GM23338 (cell line): ENCODE results near the gene CTSK. TPM values are rescaled to one million over a fixed set of nuclear protein-coding genes. Genes with fewer than 3 reads are reported as not detected.
A peak's percentile ranks its signal among the peaks of the same experiment; 100 is the strongest.

Experiments
- ATAC-seq: fragments of 200-7000 bp; cut with Tn5 transposase; 3 replicates; pipeline ENCODE4 v1.9.1; 2020
- DNase-seq: peaks from one replicate; pipeline ENCODE4 v3.0.0-alpha.2; 2015; ENCODE audit warnings: low spot score
- H2AFZ ChIP-seq: fragments of 200-600 bp; sonication (generic); 2 replicates; pipeline ENCODE4 v1.8.0; 2016; ENCODE audit warnings: antibody characterized with exemption, mild to moderate bottlenecking, moderate library complexity
- H3F3A ChIP-seq: fragments of 200-600 bp; sonication (generic); replicated peaks from 2 replicates; pipeline ENCODE4 v1.8.0; 2017; ENCODE audit warnings: antibody characterized with exemption, mixed run types, low read depth
- H3K27ac ChIP-seq: fragments of 200-600 bp; sonication (generic); 2 replicates; pipeline ENCODE4 v1.6.1; 2016; ENCODE audit warnings: low read depth
- H3K27me3 ChIP-seq: fragments of 200-600 bp; sonication (generic); 2 replicates; pipeline ENCODE4 v1.8.0; 2016; ENCODE audit warnings: mild to moderate bottlenecking, mixed run types, moderate library complexity; ENCODE audit not compliant: insufficient read depth
- H3K36me3 ChIP-seq: fragments of 200-600 bp; sonication (generic); 2 replicates; pipeline ENCODE4 v1.8.0; 2016; ENCODE audit warnings: mild to moderate bottlenecking; ENCODE audit not compliant: insufficient read depth
- H3K4me1 ChIP-seq: fragments of 200-600 bp; sonication (generic); 2 replicates; pipeline ENCODE4 v1.8.0; 2016; ENCODE audit warnings: mild to moderate bottlenecking, moderate library complexity; ENCODE audit not compliant: insufficient read depth
- H3K4me2 ChIP-seq: fragments of 200-600 bp; sonication (generic); 2 replicates; pipeline ENCODE4 v1.7.1; 2017; ENCODE audit warnings: mixed run types
- H3K4me3 ChIP-seq: fragments of 200-600 bp; sonication (generic); 2 replicates; pipeline ENCODE4 v1.6.1; 2016; ENCODE audit warnings: mixed run types
- H3K79me2 ChIP-seq: fragments of 200-600 bp; sonication (generic); replicated peaks from 2 replicates; pipeline ENCODE4 v1.8.0; 2017; ENCODE audit warnings: mild to moderate bottlenecking; ENCODE audit not compliant: insufficient read depth
- H3K9me2 ChIP-seq: fragments of 200-600 bp; sonication (generic); 2 replicates; pipeline ENCODE4 v1.8.0; 2017; ENCODE audit not compliant: insufficient read depth
- H4K20me1 ChIP-seq: fragments of 200-600 bp; sonication (generic); replicated peaks from 2 replicates; pipeline ENCODE4 v1.8.0; 2017; ENCODE audit warnings: mild to moderate bottlenecking; ENCODE audit not compliant: insufficient read depth
- H3K27ac Mint-ChIP-seq: 2 replicates; pipeline ENCODE4 v1.8.0; 2020; ENCODE audit warnings: inconsistent platforms, mild to moderate bottlenecking, moderate library complexity, mixed read lengths
- H3K27me3 Mint-ChIP-seq: 3 replicates; pipeline ENCODE4 v1.8.0; 2022; ENCODE audit warnings: low read depth, mild to moderate bottlenecking, moderate library complexity, mixed read lengths, inconsistent platforms; ENCODE audit not compliant: insufficient read depth, poor library complexity
- H3K36me3 Mint-ChIP-seq: 3 replicates; pipeline ENCODE4 v1.8.0; 2021; ENCODE audit warnings: low read depth, mild to moderate bottlenecking, inconsistent platforms, moderate library complexity, mixed read lengths
- H3K4me1 Mint-ChIP-seq: 3 replicates; pipeline ENCODE4 v1.8.0; 2020; ENCODE audit warnings: mild to moderate bottlenecking, inconsistent platforms, mixed read lengths
- H3K4me3 Mint-ChIP-seq: 3 replicates; pipeline ENCODE4 v1.8.0; 2021; ENCODE audit warnings: moderate library complexity, mild to moderate bottlenecking, inconsistent platforms, mixed read lengths
- H3K9me3 Mint-ChIP-seq: 3 replicates; pipeline ENCODE4 v1.8.0; 2020; ENCODE audit warnings: moderate library complexity, mild to moderate bottlenecking, inconsistent platforms, mixed read lengths
- CREB1 ChIP-seq: fragments of 250-450 bp; sonication (Bioruptor Pico); IDR thresholded peaks from 2 replicates; pipeline ENCODE4 v1.5.0; 2020; ENCODE audit warnings: low read depth, mild to moderate bottlenecking, moderate library complexity
- ETS1 ChIP-seq: IDR thresholded peaks from 2 replicates; pipeline ENCODE4 v1.6.1; 2016; ENCODE audit warnings: antibody characterized with exemption
- JUNB ChIP-seq: IDR thresholded peaks from one replicate; pipeline ENCODE4 v1.6.1; 2016; ENCODE audit warnings: antibody characterized with exemption; ENCODE audit not compliant: unreplicated experiment
- NANOG ChIP-seq: IDR thresholded peaks from 2 replicates; pipeline ENCODE4 v1.6.1; 2016; ENCODE audit warnings: antibody characterized with exemption, borderline replicate concordance
- POLR2AphosphoS5 ChIP-seq: IDR thresholded peaks from 2 replicates; pipeline ENCODE4 v1.6.1; 2016; ENCODE audit warnings: antibody characterized with exemption, low read depth
- STAT1 ChIP-seq: IDR thresholded peaks from one replicate; pipeline ENCODE4 v1.6.1; 2016; ENCODE audit warnings: antibody characterized with exemption; ENCODE audit not compliant: unreplicated experiment
- ZNF331 ChIP-seq: fragments of 250-450 bp; sonication (Bioruptor Pico); IDR thresholded peaks from 2 replicates; pipeline ENCODE4 v1.5.0; 2020; ENCODE audit warnings: low read depth, mild to moderate bottlenecking, moderate library complexity
- polyA plus RNA-seq: library from polyadenylated mRNA; unstranded; fragments of >200 nt; fragmentation: Nextera tagmentation; extraction: Ambion mirVana; gene quantifications from 2 replicates; pipeline ENCODE4 v1.2.1, GENCODE V29; 2016
- total RNA-seq: library from RNA; depleted of rRNA; stranded (reverse); fragments of >200 nt; shearing (Covaris generic); gene quantifications from 2 replicates; pipeline ENCODE4 v1.2.3, GENCODE V29; 2014
- TF ChIP-seq, protein P1 (sequence below): IDR thresholded peaks from one replicate; pipeline ENCODE4 v1.6.1; 2018; ENCODE audit warnings: antibody characterized with exemption; ENCODE audit not compliant: unreplicated experiment

The CTSK gene
- total and polyA plus RNA-seq, 2 experiments from 2014 or later: 2.8 to 3.3 TPM

DNA sequence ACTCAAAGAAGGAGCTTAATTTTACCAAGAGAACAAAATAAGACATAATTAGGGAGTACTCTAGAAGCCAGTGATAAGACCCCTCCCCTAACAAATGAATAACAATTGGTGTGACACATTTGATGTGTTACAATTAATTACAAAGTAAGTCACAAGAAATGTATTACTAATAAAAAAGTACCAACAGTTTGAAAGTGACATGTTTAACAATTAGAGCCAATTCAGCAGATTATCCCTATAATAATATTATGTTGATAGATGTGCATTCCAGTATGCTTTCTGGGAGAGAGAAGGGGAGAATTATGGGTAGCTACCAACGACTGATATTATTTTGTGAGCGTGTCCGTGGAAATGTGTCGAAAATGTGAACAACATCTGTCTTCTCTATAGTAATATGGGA, 19.1 kb downstream of the CTSK start:
- Histone ChIP-seq H3K27ac (no peak overlapping the region), H3K4me3 (no peak overlapping the region), H3K79me2 (no peaks in the 10 kb centered on the region), H3K4me1 (no peaks in the 10 kb centered on the region), H2AFZ (no peak overlapping the region), H3K27me3 (no peaks in the 10 kb centered on the region), H3K9me2 (no peaks in the 10 kb centered on the region), H3F3A (no peaks in the 10 kb centered on the region), H4K20me1 (no peaks in the 10 kb centered on the region), H3K36me3 (no peaks in the 10 kb centered on the region), H3K4me2 (no peak overlapping the region)
- no peaks in the 10 kb centered on the region for H3K27me3 Mint-ChIP-seq
- H3K4me3 Mint-ChIP-seq: no peak overlapping the region
- H3K36me3 Mint-ChIP-seq: no peaks in the 10 kb centered on the region
- DNase-seq (no peak), ATAC-seq (no peak)
- H3K9me3 Mint-ChIP-seq: no peaks in the 10 kb centered on the region
- no peak overlapping the region for H3K27ac Mint-ChIP-seq
- H3K4me1 Mint-ChIP-seq: peaks cover 5% of the 10 kb centered on the region; the same call in 1 of the 3 replicates
- TF ChIP-seq ETS1 (no peak), POLR2AphosphoS5 (no peak)

DNA sequence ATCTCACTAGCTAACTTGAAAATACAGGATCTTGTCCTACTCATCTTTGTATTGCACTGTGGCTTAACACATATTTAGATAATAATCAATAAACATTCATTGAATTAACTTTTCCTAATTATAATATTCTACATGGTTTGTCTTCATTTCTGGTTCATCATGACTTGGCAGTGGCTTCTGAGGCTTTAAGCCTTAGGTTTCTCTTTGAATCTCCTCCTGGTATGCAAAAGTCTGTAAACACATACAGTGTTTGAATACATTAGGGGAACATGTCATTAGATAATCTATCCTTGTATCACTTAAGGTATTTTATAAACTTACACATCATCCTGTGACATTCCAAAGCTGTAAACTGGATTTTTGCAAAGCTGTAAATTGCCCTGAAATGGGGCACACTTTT, 20.6 kb downstream of the CTSK start:
- H3K79me2 ChIP-seq: no peaks in the 10 kb centered on the region
- H3K36me3 ChIP-seq: no peaks in the 10 kb centered on the region
- H3K27ac ChIP-seq: no peak overlapping the region
- no peak overlapping the region for H3K4me3 ChIP-seq
- no peak overlapping the region for H3K27ac Mint-ChIP-seq
- H3K9me3 Mint-ChIP-seq: peaks cover 3% of the 10 kb centered on the region; the same call in 1 of the 3 replicates
- no peak overlapping the region for H3K4me3 Mint-ChIP-seq
- H3K4me1 ChIP-seq: no peaks in the 10 kb centered on the region
- ATAC-seq (no peak), DNase-seq (no peak)
- no peaks in the 10 kb centered on the region for H4K20me1 ChIP-seq
- H3K27me3 ChIP-seq: no peaks in the 10 kb centered on the region
- no peak overlapping the region for H3K4me2 ChIP-seq
- peak overlapping the region; percentile 21; the same call in 1 of the 2 replicates for H2AFZ ChIP-seq
- no peaks in the 10 kb centered on the region for H3F3A ChIP-seq
- no peaks in the 10 kb centered on the region for H3K9me2 ChIP-seq
- TF ChIP-seq POLR2AphosphoS5 (no peak), JUNB (no peak), STAT1 (no peak), CREB1 (CRISPR knock-in tag) (no peak), NANOG (no peak)
- no peaks in the 10 kb centered on the region for H3K36me3 Mint-ChIP-seq
- H3K4me1 Mint-ChIP-seq: peaks cover 5% of the 10 kb centered on the region; the same call in 1 of the 3 replicates
- no peaks in the 10 kb centered on the region for H3K27me3 Mint-ChIP-seq

GRCh38 chr1:150780510-150780909, 27.6 kb downstream of the CTSK start:
- H3K27ac ChIP-seq: no peak overlapping the region
- H3K4me1 ChIP-seq: no peaks in the 10 kb centered on the region
- no peaks in the 10 kb centered on the region for H3K27me3 ChIP-seq
- H3F3A ChIP-seq: no peaks in the 10 kb centered on the region
- peaks cover 9% of the 10 kb centered on the region for H3K36me3 Mint-ChIP-seq
- DNase-seq: no peak
- H3K27me3 Mint-ChIP-seq: no peaks in the 10 kb centered on the region
- peaks cover 16% of the 10 kb centered on the region for H3K9me3 Mint-ChIP-seq
- no peaks in the 10 kb centered on the region for H3K9me2 ChIP-seq
- no peak for ATAC-seq
- no peak overlapping the region for H3K4me3 Mint-ChIP-seq
- H4K20me1 ChIP-seq: no peaks in the 10 kb centered on the region
- no peak overlapping the region for H3K4me2 ChIP-seq
- H3K4me3 ChIP-seq: no peak overlapping the region
- no peak overlapping the region for H3K27ac Mint-ChIP-seq
- no peaks in the 10 kb centered on the region for H3K79me2 ChIP-seq
- H3K4me1 Mint-ChIP-seq: no peaks in the 10 kb centered on the region
- peaks cover 5% of the 10 kb centered on the region; the same call in 1 of the 2 replicates for H3K36me3 ChIP-seq
- H2AFZ ChIP-seq: no peak overlapping the region
- TF ChIP-seq CREB1 (CRISPR knock-in tag) (no peak), NANOG (no peak), STAT1 (no peak), ZNF331 (no peak)
- TF ChIP-seq, protein P1, sequence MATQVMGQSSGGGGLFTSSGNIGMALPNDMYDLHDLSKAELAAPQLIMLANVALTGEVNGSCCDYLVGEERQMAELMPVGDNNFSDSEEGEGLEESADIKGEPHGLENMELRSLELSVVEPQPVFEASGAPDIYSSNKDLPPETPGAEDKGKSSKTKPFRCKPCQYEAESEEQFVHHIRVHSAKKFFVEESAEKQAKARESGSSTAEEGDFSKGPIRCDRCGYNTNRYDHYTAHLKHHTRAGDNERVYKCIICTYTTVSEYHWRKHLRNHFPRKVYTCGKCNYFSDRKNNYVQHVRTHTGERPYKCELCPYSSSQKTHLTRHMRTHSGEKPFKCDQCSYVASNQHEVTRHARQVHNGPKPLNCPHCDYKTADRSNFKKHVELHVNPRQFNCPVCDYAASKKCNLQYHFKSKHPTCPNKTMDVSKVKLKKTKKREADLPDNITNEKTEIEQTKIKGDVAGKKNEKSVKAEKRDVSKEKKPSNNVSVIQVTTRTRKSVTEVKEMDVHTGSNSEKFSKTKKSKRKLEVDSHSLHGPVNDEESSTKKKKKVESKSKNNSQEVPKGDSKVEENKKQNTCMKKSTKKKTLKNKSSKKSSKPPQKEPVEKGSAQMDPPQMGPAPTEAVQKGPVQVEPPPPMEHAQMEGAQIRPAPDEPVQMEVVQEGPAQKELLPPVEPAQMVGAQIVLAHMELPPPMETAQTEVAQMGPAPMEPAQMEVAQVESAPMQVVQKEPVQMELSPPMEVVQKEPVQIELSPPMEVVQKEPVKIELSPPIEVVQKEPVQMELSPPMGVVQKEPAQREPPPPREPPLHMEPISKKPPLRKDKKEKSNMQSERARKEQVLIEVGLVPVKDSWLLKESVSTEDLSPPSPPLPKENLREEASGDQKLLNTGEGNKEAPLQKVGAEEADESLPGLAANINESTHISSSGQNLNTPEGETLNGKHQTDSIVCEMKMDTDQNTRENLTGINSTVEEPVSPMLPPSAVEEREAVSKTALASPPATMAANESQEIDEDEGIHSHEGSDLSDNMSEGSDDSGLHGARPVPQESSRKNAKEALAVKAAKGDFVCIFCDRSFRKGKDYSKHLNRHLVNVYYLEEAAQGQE: no peak
